ENCODE measurements around the gene CYBC1.

- TF ChIP-seq CTCF (IDR thresholded peaks at IDR 0.05; ENCODE audit: borderline replicate concordance, extremely low read depth, low read length, poor library complexity, severe bottlenecking) (no peak), EZH2 (IDR thresholded peaks at IDR 0.05; ENCODE audit: borderline replicate concordance, low read depth, low read length, severe bottlenecking) (no peak)
These were observed 41.6 kb downstream of the CYBC1 start for GRCh38 chr17:82408938-82409318.
